HG02759 (cell line): ENCODE data around the gene AGBL1.

Source experiments
- ATAC-seq: cut with Tn5 transposase; IDR thresholded peaks from one replicate; pipeline ENCODE4 v1.9.1; 2021; ENCODE audit warnings: mild to moderate bottlenecking, moderate library complexity; ENCODE audit not compliant: unreplicated experiment

AGBL1 gene

DNA sequence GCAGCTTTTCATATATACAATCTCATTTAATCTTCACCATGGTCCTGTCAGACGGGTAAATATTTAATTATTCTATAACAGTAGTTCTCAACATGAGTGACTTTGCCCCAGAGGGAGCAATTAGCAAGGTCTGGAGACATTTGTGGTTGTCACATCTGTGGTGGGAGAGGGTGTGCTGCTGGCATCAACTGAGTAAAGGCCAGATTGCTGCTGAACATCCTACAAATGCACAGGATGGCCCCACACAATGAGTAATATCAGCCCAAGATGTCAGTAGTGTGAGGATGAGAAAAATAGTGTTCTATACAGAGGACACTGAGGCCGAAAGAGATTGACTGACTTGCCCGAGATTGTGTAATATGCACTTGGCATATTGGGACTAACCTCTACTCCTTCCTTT, 156.0 kb downstream of the AGBL1 start:
- ATAC-seq, result no peak

DNA sequence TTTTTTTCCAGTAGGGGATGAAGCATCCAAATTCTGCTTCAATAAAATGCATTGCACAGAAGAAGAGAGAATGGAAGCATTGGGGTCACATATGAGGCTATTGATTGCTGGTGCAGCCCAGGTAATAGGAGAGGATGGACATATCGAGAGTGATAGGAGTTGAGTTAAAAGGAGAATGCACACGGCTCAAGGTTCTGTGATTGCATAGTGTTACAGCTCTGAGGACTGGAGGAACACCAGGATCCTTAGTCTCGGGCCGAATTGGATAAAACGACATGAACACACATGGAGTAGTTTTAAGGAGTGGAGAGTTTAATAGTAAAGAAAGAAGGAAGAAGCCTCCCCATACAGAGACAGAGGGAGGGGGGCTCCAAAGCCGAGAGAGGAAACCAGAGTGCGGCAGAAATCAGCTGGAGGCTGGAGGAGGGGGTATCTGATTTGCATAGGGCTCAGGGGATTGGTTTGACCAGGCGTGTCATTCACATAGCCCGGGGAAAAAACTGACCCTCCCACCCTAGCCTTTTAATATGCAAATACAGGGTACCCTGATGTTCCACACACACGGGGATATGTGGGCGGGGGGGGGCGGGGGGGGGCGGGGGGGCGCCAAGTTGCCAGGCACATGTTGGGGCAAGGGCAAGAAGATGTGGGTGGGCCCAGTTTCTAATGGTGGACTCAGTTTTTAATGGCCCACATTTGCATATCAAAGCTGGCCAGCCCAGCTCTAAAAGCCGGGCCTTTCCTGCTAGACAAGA, 156.9 kb downstream of the AGBL1 start:
- ATAC-seq, result no peak

DNA sequence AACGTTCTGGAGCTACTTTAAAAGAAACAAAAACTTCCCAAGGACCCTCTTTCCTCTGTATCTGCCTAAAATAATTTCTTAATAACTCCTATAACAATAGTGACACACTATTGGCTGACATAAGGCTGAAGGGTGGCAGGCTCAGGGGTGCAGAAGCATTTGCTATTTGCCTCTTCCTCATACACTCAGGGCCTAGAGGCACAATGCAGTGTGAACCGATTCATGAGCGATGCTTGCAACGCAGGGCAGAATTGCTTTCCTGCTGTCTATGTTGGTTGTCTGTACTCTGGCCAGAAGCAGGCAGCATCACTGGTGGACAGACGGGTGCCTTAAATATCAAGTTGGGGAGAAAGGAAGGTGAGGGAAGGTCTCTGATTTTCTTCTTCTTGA, 157.4 kb downstream of the AGBL1 start:
- no peak for ATAC-seq

DNA sequence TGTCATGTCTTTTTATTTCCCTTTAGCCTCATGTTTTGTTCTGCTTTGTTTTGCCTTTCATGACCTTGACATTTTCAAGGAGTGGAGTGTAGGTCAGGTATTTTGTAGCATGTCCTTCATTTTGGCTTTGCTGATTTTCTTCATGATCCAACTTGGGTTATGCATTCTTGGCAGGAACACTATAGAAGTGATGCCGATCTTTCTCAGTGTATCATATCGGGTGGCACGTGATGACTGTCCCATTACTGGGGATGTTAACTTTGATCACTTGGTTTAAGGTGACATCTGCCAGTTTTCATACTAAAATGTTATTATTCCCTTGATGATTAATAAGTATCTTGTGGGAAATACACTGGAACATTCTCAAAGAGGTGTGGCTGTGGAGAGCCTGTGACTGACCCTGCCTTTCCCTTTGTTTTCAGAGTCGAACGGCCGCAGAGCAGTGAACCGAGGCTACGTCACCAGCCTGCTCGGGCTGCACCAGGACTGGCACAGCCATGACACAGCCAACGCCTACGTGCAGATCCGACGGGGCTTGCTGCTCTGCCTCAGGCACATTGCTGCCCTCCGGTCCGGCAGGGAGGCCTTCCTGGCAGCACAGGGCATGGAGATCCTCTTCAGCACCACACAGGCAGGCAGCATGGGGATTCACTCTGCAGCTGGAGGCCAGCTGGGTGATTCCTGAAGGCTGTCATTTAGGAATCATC, 167.7 kb downstream of the AGBL1 start:
- ATAC-seq, result no peak

DNA sequence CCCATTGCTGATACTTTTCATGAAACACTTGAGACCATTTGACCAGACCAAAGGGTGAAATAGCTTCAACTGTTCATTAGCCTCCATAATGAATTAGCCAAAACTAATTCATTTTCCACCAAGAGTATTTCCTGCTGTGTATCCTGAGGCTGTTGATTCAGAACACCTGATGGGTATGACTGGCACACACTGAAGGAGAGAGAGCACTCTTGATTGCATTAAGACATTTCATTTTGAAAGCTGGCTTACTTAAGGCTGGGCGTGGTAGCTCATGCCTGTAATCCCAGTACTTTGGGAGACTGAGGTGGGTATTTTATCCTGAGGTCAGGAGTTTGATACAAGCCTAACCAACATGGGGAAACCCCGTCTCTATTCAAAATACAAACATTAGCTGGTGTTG, 175.6 kb downstream of the AGBL1 start:
- ATAC-seq, result no peak

- ATAC-seq, result no peak
Measured at GRCh38 chr15:86256628-86257027, 177.0 kb downstream of the AGBL1 start.

GRCh38 chr15:86259589-86259988, 179.9 kb downstream of the AGBL1 start:
- ATAC-seq, result no peak

GRCh38 chr15:86263230-86263629, 183.6 kb downstream of the AGBL1 start:
- ATAC-seq, result no peak

DNA sequence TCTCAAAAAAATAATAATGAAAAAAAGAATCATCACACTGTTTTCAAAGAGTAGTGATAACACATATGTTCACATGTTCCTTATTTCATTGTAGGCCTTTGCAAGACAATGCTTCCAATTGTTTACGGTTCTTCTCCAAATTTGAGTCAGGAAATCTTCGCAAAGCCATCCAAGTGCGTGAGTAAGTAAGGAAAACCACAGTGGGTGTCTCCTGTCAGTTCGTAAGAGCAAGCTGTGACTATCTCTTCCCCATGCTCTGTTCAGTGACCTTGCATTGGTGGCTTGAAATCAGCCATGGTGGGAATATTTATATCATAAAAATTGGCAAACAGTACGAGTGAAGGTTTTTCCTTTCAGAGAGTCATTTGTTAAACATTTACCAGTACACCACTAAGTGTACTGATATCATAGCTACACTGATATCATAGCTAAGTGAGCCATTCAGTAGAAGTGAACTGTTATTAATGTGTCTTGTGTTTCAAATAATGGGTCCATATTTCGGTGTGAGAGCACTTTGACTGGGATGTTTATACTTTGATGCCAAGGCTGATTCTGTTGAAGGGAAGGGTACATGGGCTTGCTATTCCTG, 187.3 kb downstream of the AGBL1 start:
- no peak for ATAC-seq

- ATAC-seq, result no peak
Measured at GRCh38 chr15:86267892-86268291, 188.2 kb downstream of the AGBL1 start.

DNA sequence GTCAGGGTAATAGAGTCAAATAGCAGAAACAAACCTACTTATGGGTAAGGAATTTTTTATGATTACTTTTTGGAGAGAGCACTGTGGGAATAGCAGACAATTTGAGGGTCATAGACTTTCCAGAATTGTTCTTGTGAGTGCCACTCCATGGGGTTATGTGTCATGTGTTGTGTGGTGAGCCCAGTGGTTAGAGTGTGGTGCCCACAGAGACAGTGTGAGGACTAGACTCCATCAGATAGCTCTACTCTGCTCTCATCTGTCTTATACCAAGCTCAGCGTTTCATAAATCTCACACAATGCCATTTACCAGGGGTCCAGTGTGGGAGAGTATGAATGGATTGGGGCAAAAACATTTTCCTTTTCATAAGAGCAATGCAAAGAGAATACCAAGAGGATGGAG, 188.9 kb downstream of the AGBL1 start:
- ATAC-seq, result no peak

DNA sequence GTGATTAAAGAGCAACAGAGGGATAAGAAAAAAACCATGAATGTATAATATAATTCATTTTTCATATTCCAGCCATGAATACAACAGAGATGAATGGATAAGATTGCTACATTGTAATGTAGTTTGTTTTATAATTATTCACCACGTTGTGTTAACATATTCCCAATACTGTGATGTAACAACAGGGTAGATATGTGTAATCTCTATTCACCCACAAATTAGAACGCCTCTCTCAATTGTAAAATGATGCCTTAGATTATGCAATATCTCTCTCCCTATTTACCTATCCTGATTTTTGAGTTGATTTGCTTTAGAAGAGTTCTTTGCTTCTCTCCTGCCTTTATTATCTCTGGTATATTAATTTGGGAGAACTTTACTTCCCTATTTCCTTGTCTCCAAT, 193.6 kb downstream of the AGBL1 start:
- no peak for ATAC-seq

DNA sequence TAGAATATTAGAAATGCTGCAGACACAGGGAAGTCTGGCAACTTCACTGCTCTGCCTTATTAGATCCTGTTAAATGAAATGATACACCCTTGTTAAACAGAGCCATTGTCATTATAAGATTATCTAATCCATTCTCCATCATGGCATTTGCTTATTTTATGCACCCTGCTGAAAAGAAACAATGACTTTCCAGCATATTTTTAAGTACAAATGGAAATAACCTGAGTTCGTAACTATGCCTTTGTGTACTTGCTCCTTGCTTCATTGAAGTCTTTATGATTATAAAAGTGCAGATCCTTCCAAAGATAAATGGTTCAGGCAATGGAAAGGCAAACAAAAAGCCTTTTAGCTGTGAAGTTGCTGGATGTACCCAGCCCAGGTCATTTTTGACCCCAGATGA, 195.7 kb downstream of the AGBL1 start:
- no peak for ATAC-seq

GRCh38 chr15:86278586-86278985, 198.9 kb downstream of the AGBL1 start:
- ATAC-seq, result no peak

DNA sequence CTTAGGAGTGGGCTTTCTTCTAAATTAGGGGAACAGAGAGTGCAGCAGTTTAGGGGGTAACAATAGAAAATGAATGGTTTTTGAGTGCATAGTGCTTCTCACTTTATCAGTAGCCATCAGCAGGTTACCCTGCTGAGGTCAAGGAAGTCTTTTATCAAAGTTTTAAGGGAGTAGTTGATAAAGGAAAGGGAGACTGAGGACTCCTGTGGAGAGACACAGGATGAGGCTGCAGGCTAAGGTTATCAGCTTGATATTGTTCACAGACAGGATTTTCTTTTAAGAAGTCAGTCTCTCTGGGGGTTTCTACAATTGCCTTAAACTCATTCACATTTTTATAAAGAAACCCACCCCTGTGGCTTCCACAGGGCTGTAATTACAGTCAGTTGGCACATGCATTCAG, 205.0 kb downstream of the AGBL1 start:
- no peak for ATAC-seq

DNA sequence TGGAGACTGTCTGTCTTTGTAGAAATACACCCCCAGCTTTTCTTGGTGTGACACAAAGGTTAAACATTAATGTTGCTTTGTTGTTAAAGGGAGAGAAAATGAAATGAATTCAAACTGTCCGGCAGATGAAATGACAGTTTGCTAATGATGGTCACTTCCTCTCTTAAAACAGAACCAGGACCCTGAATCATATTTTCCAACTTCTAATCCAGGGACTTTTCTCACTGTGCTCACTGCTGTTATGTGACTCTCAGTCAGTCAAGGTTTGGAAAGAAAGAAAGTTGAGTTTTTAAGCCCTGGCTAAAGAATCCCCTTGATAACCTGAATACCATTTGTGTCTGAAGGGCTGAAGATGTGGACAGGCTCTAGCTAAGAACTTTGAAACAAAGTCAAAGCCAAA, 215.8 kb downstream of the AGBL1 start:
- no peak for ATAC-seq

DNA sequence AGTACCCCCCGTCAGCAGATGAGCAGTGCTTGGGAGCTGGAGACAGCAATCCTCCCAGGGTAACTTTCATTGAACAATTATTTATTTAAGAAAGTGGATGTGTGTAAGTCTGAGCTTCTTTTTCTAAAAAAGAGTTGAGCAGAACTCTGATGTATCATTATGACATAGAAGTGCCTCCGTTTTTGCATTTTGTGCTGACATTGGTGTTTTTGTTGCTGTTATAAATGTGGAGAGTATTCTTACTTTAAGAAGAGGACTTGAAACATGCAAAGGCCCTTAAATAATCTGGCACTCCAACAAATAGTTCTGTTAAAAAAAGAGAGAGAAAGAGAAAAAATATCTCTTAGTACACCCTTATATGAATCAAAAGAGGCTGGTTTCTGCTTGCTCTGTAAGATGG, 217.1 kb downstream of the AGBL1 start:
- no peak for ATAC-seq

DNA sequence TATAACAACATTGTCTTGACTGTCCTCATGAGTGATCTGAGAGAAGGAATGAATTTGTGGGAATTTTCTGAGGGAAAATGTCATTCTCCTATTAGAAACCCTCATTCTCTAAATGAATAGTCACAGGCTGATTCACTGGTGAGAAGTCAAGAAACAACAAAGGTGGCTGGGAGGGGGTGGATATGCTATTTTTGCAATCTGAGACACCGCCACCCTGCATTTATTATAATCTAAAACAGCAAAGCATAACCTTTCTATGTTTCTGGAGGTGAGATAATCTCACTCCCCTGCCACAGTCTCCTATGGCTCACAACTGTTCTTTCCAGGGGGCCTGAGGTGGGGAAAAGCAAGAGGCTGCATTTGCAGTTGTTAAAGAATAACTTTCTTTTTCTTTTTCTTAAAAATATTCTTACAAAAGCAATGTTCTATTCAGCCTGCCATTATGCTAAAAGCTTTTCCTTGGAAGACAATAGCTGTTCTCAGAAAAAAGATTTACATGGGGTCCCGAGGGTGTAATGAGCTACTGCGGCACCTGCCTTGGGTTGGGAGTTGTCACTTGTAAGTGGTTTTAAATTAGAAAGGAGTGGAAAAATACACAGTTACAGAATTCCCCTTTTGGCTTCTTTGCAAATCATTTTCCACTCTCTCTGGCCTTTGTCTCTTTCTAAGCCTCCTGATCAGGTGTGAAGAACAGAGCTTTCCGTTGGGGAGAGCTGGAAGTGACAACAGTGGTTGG, 220.9 kb downstream of the AGBL1 start:
- ATAC-seq, result no peak

GRCh38 chr15:86311568-86312280, 232.1 kb downstream of the AGBL1 start:
- no peak for ATAC-seq

GRCh38 chr15:86312486-86312885, 232.8 kb downstream of the AGBL1 start:
- no peak for ATAC-seq

- ATAC-seq, result no peak
Measured at GRCh38 chr15:86316216-86316615, 236.5 kb downstream of the AGBL1 start.
